HPDE6-E6E7 (cell line): ENCODE data around the gene DKKL1.
A peak's percentile ranks its signal among the peaks of the same experiment; 100 is the strongest.
"Not testable (repeated sequence)": the region's sequence is repeated elsewhere in the genome, so short reads cannot be mapped to it uniquely, and the experiment has no call there.

Source experiments
- DNase-seq: peaks from one replicate; pipeline ENCODE4 v3.0.0; 2011; ENCODE audit warnings: missing footprints; ENCODE audit errors: extremely low spot score

DKKL1 gene

DNA sequence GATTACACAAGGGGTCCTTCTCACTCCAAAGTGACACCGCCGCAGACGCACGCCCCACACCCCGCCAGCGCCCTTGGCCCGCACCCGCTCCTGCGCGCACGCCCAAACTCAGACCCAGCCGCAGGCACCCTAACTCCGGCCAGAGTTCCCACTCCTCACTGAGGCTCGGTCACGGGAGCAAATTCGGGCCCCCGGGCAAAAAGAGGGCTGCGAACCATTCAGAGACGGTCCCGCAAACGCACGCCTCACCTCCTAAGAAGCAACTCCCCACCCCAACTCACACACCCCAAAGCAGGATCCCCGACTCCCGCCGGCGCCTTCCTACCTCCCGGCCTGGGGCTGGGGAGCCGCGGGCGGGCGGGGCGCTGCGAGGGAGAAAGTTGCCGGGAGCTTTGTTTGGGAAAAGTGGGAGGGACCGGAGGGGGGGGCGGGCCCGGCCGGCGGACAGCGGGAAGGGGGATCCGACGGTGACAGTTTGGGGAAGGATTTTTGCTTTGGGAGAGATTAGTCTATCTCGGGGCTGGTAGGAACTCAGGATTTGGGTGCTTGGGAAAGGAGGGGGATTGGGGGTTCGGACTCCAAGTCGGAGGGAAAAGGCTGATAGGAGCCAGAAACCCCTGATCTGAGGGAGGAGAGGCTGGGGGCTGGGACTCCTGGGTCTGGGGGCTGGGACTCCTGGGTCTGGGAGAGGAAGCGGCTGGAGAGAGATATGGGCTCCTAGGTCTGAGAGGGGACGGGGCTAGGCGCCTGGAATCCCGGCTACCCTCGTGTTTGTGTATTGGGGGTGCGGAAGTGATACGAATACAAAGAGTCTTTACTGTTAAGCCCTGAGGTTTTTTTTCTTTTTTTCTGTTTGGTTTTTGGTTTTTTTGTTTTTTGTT is 1.4 kb upstream of the DKKL1 start, which contains the start of gene TEAD2:
Gene TEAD2, minus strand, starts transcription at position 369 of the 881 bp plus-strand sequence. CDS start 2,341 bp downstream, outside the sequence.
- DNase-seq, result peak; percentile 34

DNA sequence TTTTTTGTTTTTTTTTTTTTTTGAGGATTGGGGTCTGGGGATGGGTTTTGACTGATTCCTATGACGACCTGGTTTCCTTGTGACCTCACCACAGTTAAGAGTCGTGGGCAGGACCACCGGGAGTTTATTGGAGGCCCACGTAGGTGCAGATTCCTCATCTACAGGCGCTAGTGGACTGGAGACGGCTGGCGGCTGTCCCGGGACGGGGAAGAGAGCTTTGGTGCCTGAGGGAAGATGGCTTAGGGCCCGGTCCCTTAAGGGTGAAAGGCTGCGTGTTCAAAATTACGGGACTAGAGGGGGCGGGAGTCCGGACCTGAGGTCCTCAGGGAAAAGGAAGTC is 779 bp upstream of the DKKL1 start:
- peak; percentile 20 for DNase-seq

DNA sequence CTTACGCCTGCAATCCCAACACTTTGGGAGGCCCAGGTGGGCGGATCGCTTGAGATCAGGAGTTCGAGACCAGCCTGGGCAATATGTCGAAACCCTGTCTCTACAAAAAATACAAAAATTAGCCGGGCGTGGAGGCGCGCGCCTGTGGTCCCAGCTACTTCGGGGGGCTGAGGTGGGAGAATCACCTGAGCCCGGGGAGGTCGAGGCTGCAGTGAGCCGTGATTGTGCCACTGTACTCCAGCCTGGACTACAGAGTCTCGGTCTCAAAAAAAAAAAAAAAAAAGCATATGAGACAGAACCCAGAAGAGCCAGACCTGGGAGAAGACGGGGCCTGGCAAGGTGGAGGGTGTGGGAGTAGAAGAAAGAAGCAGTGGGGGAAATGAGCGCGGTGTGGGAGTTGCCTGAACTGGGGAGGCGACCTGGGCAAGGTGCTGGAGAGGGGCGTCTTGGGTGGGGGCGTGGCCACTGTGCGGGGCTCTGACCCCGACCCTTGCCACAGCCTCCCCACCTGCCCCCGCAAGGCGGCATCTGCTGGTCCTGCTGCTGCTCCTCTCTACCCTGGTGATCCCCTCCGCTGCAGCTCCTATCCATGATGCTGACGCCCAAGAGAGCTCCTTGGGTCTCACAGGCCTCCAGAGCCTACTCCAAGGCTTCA is 533 bp downstream of the DKKL1 start:
- no peak for DNase-seq

DNA sequence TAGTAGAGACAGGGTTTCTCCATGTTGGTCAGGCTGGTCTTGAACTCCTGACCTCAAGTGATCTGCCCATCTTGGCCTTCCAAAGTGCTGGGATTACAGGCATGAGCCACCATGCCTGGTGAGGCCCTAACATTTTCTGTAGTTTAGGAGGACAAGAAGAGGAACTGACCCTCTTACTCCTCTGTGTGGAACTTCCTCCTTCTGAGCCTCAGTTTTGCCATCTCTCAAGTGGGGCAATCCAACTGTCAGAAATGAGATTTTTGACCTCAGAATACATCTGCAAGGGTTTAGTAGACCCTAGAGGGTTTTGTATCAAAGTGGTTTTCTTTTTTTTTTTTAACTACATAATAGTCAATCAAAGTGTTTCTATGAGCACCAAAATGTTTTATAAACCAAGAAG is 2.4 kb downstream of the DKKL1 start:
- DNase-seq, result no peak

DNA sequence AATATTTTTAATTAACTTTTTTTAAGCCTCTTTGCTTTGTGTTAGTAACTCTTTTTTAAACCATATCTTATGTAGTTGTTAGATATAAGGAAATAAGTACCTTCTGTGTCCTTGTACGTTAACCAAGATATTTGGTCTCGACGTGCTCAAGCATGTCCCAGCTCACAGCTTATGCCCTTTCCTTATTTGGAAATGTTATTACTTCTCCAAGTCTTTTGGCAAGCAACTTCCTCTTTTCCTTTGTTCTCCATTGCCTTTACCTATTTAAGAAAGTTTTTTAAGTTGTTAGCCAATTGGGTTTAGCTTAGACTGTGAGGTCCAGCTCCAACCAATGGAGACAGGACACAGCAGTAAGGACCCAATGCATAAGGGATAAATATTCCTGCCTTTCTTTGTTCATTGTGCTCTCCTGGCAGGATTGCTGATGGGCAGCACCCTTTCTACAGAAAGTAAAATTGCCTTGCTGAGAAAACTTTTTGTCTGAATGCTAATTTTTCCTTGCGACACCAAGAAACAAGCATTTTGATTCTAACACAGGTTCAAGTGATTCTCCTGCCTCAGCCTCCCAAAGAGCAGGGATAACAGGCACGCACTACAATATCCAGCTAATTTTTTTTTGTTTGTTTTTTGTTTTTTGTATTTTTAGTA is 5.2 kb downstream of the DKKL1 start:
- DNase-seq, result no peak

DNA sequence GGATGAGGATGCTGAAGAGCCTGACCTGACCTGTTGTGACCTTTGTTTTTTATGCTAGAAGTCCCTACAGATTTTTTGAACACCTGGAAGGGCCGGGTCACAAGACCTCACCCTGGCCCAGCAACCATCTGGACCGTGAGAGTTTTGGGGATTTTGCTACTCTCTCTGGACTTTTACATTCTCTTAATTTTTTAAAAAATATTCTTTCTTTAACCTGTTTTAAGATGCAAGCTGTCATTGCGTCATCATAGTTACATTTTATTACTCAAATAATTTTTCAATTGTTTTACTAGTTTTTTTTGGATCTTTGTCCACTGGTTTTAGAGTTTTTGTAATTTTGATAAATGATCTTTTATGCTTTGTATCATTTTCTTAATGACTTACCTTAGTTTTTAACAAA is 7.5 kb downstream of the DKKL1 start:
- DNase-seq, result no peak

DNA sequence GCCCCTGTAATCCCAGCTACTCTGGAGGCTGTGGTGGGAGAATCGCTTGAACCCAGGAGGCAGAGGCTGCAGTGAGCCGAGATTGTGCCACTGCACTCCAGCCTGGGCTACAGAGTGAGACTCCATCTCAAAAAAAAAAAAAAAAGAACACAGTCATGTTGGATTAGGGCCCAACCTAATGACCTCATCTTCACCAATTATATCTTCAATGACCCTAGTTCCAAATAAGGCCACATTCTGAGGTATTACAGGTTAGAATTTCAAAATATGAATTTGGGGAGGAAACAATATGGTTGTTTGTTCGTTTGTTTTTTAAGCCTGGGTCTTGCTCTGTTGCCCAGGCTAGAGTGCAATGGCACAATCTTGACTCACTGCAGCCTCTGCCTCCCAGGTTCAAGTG is 9.5 kb downstream of the DKKL1 start:
- not testable (repeated sequence) for DNase-seq

DNA sequence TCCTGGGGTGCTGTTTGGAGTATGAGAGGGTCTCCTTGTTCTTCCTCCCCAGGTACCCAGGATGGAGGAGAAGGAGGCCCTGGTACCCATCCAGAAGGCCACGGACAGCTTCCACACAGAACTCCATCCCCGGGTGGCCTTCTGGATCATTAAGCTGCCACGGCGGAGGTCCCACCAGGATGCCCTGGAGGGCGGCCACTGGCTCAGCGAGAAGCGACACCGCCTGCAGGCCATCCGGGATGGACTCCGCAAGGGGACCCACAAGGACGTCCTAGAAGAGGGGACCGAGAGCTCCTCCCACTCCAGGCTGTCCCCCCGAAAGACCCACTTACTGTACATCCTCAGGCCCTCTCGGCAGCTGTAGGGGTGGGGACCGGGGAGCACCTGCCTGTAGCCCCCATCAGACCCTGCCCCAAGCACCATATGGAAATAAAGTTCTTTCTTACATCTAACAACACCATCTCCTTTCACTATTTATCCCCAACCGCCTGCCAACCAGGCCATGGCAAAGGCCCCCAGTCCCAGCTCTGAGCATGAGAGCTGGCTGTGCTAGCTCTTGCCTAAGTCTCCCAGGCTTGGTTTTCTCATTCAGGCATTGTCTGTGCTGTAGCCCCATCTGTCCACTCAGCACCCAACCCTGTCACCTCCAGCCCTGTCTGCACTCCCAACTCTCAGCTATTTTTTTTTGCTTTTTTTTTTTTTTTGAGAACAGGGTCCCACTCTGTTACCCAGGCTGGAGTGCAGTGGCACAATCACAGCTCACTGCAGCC is 11.2 kb downstream of the DKKL1 start:
- DNase-seq, result no peak

DNA sequence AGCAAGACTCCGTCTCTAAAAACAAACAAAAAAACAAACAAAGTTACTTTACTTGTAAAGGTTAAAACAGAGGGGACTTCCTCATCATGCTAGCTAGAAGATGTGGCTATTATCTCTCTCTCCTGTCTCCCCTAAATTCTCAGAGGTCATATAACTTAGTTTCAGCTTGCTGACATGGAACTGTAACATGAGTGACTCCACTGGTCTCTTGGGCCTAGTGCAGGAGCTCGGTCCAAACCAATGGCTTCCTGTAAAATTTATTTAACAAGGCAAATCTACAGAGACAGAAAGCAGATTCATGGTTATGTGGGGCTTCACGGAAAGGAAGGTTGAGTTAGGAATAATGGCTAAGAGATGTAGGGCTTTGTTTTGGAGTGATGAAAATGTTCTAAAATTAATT is 14.8 kb downstream of the DKKL1 start:
- no peak for DNase-seq

DNA sequence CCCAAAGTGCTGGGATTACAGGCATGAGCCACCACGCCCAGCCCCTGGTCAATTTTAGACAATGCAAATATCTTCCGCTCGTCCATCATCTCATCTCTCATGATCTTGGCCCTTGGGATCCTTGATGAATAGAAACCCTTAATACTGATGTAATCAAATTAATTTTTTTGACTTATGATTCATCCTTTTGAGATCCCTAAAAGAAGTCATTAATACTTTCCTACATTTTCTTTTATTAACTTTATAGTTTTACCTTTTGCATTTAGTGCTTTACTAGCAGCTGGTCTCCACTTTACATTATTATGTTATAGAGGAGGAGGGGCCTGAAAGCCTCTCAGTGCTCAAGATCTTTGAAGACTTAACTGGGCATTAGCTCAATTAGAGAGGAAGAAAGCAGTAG is 16.7 kb downstream of the DKKL1 start:
- no peak for DNase-seq

DNA sequence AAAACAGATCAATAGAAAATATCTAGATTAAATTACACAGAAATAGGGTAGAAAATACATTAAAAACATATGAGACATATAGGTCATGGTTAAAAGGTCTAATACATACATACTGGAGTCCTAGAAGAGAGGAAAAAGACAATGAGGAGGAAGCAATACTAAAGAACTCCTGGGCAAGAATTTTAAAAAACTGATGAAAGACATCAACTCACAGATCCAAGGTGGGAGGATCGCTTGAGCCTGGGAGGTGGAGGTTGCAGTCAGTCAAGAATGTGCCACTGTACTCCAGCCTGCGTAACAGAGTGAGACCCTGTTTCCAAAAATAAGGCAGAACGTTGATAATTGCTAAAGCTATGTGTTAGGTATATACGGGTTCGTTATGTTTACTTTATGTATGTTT is 19.0 kb downstream of the DKKL1 start:
- no peak for DNase-seq

DNA sequence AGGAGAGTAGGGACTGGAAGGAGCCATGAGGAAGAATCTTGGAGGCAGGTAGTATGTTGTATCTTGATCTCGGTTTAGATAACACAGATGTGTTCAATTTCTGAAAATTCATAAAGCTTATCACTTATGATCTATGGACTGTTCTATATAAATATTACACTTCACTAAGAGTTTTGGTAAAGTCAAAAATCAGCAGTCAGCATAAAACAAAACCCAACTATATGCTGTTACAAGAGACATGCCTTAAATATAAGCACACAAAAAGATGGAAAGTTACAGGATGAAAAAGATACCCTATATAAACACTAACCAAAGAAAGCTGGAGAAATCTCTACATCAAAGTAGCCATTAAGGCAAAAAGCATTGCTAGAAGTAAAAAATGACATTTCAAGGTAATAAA is 19.9 kb downstream of the DKKL1 start:
- DNase-seq, result no peak

DNA sequence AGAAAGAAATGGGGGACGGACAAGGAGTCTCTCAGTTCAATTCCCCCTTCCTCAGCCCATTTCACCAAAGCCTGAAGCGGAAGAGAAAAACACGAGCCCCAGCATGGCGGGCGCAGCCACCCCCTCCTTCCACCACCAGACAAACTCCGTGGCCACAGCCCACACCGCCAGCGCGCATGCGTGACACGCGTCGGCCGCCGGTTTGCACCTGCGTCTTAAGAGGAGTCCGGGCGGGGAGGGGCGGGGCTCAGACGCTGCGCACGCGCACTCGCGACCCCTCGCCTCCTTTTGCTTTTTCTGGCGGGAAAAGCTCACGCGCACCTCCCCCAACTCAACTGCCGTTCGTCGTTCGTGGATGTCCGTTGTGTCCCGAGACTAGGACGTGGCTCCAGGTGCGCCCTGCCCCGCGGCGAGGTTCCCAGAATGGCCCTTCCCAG is 24.3 kb downstream of the DKKL1 start, which contains the start of gene KASH5:
Gene KASH5, plus strand, starts transcription at position 314 of the 437 bp plus-strand sequence. CDS start 2,635 bp downstream, outside the sequence.
- DNase-seq, result no peak

DNA sequence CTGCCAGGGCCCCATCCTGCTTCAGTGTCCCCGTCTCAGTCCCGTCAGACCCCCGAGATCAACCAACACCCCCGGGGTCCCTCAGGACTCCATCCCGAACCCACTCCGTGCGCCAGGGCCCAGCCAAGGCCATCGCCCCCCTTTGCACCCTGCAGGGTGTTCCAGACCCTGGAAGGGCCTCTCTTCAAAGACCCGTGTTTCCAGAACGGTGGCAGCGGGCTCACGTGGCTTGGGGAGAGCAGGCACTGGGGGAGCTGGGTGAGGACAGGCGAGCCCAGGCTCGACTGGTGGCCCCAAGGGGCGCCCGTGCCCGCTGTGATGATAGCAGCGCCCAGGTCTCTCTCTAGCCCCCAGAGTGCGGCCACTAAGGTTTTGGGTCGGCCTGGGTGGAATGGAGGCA is 25.7 kb downstream of the DKKL1 start:
- DNase-seq, result no peak

DNA sequence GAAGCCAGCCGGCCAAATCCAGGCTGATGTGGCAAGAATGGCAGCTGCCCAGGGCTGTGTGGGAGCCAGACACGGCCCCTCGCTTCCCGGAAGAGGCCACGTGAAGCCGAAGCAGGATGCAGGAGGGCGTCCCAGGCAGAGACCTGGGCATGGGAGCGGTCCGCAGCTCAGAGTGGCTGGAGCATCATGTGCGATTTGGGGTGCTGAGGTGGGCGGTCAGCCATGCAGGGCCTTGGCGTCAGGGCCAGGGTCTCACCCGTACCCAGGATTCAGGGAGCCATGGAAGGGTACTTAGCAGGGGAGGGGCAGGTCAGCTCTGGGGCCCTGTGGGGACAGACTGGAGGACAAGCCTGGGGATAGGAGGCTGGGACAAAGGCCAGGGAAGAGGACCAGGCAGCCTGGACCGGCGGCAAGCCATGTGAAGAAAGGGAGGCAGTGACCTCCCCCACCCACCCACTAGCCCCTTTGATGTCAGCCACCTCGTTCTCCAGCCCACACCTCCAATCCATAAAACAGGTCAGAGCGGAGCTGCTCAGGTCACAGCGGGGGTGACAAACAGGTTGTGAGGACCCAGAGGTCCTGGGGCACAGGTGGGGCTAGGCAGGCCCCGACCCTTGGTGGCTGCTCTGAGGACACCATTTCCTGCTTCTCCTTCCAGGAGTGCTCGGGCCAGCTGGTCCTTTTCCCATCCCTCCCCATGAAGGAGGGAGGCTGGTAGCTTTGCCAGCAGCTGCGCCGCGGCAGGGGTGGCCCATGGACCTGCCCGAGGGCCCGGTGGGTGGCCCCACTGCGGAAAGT is 26.7 kb downstream of the DKKL1 start:
- no peak for DNase-seq

DNA sequence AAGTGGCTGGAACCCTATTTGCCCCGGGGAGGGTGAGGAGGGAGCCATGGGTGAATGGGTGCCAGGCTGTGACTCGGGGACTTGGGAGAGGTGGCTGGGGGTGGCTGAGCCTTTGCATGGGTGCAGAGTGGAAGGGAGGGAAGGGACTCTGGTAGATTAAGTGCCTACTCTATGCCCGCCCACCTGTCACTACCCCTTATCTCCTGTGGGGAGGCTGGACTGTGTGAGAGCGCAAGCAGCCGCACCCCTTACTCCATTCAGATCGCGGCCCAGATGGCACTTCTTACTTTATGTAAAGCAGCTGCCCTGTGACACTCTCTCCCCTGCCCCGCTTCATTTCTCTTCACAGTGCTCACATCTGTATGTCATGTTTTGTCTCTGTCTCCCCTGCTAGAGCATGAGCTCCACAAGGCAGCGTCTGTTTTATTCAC is 27.3 kb downstream of the DKKL1 start:
- DNase-seq, result no peak

DNA sequence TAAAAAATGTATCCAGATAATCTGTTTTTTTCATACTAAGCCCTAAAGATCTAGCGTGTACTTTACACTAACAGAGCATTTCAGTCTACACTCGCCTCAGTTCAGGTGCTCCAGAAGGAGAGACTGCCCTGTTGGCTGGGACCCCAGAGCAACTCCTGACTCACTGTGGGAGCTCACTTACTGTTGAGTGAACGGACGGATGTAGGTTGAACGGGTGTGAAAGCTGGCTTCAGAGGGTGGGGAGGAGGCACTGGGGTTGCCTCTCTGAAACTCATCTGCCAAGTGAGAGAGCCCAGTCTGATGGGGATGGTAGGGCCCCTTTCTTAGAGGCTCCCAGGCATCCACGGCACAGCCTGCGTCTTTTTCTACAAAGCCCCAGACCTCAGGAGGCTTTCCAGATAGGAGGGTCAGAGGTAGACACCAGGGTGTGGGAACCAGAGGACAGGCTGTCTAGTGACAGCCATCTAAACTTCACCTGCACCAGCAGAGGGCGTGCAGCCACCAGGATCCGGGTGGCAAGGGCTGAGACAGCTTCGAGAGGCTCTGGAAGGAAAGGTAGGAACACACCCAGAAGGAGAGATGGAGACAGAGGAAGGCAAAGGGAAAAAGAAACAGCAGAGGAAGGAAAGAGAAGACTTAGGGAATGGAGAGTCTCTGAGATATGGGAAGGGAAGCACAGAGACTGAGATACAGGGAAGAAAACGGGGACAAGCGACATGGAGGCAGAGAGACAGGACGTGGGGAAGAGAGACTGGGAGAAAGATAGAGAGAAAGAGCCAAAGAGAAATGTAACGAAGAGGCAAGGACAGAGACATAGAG is 28.1 kb downstream of the DKKL1 start:
- DNase-seq, result peak; percentile 84

DNA sequence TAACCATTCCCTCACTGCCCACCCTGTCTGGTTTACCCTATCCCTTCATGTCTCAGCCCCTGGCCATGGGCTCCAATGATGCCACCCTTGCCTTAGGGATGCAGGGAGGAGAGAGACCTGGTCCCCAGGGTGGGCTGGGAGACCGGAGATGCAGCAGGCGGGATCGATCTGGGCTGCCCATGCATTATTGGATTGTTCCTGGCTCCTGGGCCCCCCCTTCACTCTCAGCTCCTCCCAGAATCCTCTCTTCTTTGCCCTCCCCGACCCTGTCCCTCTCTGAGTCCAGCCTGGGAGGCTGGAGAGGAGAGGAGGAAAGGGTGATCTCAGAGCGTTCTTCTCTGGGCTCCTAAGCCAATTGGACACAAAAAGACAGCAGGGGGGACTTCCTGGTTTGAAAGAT is 30.2 kb downstream of the DKKL1 start:
- DNase-seq, result no peak

DNA sequence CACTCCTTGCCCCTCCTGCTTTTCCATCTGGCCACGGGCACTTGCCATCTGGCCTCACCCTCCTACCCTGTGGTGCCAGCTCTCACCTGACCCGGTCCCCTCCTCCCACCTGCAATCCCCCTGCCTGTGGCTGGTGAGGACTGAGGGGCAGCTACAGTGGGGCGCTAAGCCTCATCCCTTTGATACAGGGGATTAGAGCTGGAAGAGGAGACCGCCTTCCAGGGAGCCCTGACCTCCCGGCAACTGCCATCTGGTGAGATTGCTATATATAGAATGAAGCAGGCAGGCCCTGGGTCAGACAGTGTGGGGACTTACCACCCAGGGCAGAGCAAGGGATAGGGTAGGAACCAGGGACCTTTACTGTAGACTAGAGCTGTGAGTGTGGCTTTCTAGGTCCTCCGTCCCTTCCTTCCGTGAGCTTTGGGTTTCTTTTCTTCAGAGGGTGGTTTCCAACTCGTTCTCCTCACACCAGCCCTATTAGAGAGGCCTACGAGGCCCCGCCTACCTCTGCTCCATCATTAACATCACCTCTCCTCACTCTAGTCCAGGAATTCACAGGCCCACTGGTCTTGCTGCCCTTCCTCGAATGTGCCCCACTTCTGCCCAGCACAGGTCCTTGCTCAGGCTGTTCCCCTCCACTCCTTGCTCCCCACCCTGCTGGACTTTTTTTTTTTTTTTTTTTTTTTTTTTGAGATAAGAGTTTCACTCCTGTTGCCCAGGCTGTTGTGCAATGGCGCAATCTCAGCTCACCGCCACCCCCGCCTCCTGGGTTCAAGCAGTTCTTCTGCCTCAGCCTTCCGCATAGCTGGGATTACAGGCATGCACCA is 32.1 kb downstream of the DKKL1 start:
- DNase-seq, result no peak
